Testis (tissue), 2 donors: ENCODE results near the gene KLF7.

Experiments used
- CTCF ChIP-seq, 3 experiments: fragments of 450-650 bp in 2 of 3; fragments of 200-600 bp in 1 of 3; sonication (generic) in 1 of 3; IDR thresholded peaks; one replicate each; pipeline ENCODE4 v1.5.1; 2016 to 2019; ENCODE audit warnings: antibody characterized with exemption in 3 of 3, mild to moderate bottlenecking in 2 of 3, moderate library complexity in 1 of 3
- POLR2A ChIP-seq: fragments of 450-650 bp; IDR thresholded peaks from one replicate; pipeline ENCODE4 v1.6.1; 2017; ENCODE audit warnings: antibody characterized with exemption, mild to moderate bottlenecking, moderate library complexity

GRCh38 chr2:207042841-207043240 lies 122.9 kb downstream of the KLF7 start:
- TF ChIP-seq POLR2A (no peak), CTCF (IDR thresholded peaks at IDR 0.05) (no peak)
